ENCODE results near the gene IL1RAP. TPM values are rescaled to one million over a fixed set of nuclear protein-coding genes. Genes with fewer than 3 reads are reported as not detected.

The IL1RAP gene
- total and polyA plus RNA-seq, 9 of the 15 experiments (the other 6 are each of a cell fraction or from before 2014, with no cell fraction given), result 0.23 to 1.8 (median 0.88) TPM

- 0% methylated on average over 4 of the region's 4 CpGs for WGBS (ENCODE audit: insufficient coverage, low coverage, missing lambda C conversion rate)
- no TSS peak for BruUV-seq (replicated peaks)
- H3K27ac ChIP-seq (ENCODE audit: extremely low read depth, low read depth, low read length), result no peak overlapping the region
- DNase-seq (ENCODE audit: extremely low read depth in 1 of 4, low spot score in 3 of 4) (no peak), FAIRE-seq (no peak), ATAC-seq (no peak)
- no peaks in the 10 kb centered on the region for H3K9me1 ChIP-seq (ENCODE audit: control insufficient read depth, insufficient read depth, low read length)
- H3K4me1 ChIP-seq (replicated peaks in 1 of 2; ENCODE audit: control insufficient read depth in 2 of 2, insufficient read depth in 2 of 2, low read length in 2 of 2), result no peaks in the 10 kb centered on the region
- no peak overlapping the region for H3K9ac ChIP-seq (ENCODE audit: insufficient read depth in 1 of 2, low read depth in 2 of 2, low read length in 2 of 2)
- no peaks in the 10 kb centered on the region for H3K27me3 ChIP-seq (ENCODE audit: control insufficient read depth in 2 of 2, insufficient read depth in 2 of 2, low read length in 2 of 2)
- H3K36me3 ChIP-seq (ENCODE audit: control insufficient read depth, insufficient read depth, low read length), result no peaks in the 10 kb centered on the region
- POLR2A ChIA-PET, result no interaction called here
- H2AFZ ChIP-seq (ENCODE audit: low read depth, low read length), result no peak overlapping the region
- in situ Hi-C loops (cut with MboI) (no loop called here), intact Hi-C loops (cut with micrococcal nuclease) (no loop called here)
- H3K79me2 ChIP-seq (ENCODE audit: control insufficient read depth, insufficient read depth, low read length), result no peaks in the 10 kb centered on the region
- no peak overlapping the region for H3K4me3 ChIP-seq
- no peak overlapping the region for H3K4me2 ChIP-seq (ENCODE audit: insufficient read depth, low read length)
- TF ChIP-seq RBM34 (IDR thresholded peaks at IDR 0.05; ENCODE audit: borderline replicate concordance, insufficient read depth, low read length) (no peak), ETS2 (tag; IDR thresholded peaks at IDR 0.05; ENCODE audit: borderline replicate concordance, poor library complexity, severe bottlenecking) (no peak), SOX6 (IDR thresholded peaks at IDR 0.05) (no peak), TCF7 (IDR thresholded peaks at IDR 0.05; ENCODE audit: borderline replicate concordance) (no peak), STAT5A (IDR thresholded peaks at IDR 0.05; ENCODE audit: borderline replicate concordance, low read length) (no peak), MEF2A (IDR thresholded peaks at IDR 0.05; ENCODE audit: control insufficient read depth, low read depth, low read length) (no peak), MNT (conservative IDR thresholded peaks at IDR 0.05) (no peak), ZNF511 (CRISPR knock-in tag; IDR thresholded peaks at IDR 0.05) (no peak), VEZF1 (CRISPR knock-in tag; IDR thresholded peaks at IDR 0.05) (no peak), MAFF (IDR thresholded peaks at IDR 0.05; ENCODE audit: low read length) (no peak)
- H4K20me1 ChIP-seq (replicated peaks; ENCODE audit: control insufficient read depth, insufficient read depth, low read length), result no peaks in the 10 kb centered on the region
- no peaks in the 10 kb centered on the region for H3K9me3 ChIP-seq (replicated peaks; ENCODE audit: control insufficient read depth, insufficient read depth, low read depth, low read length)
- CTCF ChIA-PET (ENCODE audit: low intra/inter-chr PET ratio), result no interaction called here
Measured at GRCh38 chr3:190545191-190545590, 31.3 kb downstream of the IL1RAP start.
